ENCODE data around the gene TATDN3. TPM values are rescaled to one million over a fixed set of nuclear protein-coding genes. Genes with fewer than 3 reads are reported as not detected.

TATDN3 gene
- total RNA-seq, 1 donor: 14.1 TPM

DNA sequence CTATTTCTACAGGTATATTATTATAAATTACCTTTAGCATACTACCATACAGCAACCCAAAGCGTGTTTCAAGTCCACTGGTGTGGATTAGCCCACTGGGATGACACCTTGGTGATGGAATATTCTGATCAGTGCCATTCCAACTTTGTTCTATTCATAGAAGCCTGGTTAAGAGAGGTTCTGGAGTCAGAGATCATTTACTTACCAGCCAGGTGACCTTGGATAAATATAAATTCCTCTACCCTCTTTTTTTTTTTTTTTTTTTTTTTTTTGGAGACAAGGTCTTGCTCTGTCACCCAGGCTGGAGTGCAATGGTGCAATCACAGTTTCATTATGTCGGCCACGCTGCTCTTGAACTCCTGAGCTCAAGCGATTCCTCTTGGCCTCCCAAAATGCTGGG lies 55.9 kb downstream of the TATDN3 start, which contains the start of gene SPATA45:
Gene SPATA45 (minus strand): TSS at position 101 of the 400 bp plus-strand sequence. CDS start 11,500 bp downstream, outside the sequence.
- Histone ChIP-seq H3K79me2 (ENCODE audit: insufficient read depth, low read length) (no peaks in the 10 kb centered on the region), H3K4me3 (ENCODE audit: insufficient read depth, low read length) (no peak within 1 kb of the TSS), H3K27me3 (ENCODE audit: insufficient read depth, low read length) (no peaks in the 10 kb centered on the region), H3K4me2 (ENCODE audit: insufficient read depth, low read length) (no peak within 1 kb of the TSS), H3K27ac (ENCODE audit: low read depth, low read length) (no peak within 1 kb of the TSS), H4K20me1 (ENCODE audit: insufficient read depth, low read length) (no peaks in the 10 kb centered on the region), H2AFZ (ENCODE audit: low read length) (no peak within 1 kb of the TSS), H3K36me3 (ENCODE audit: insufficient read depth, low read length) (no peaks in the 10 kb centered on the region), H3K9me3 (ENCODE audit: low read depth, low read length) (no peaks in the 10 kb centered on the region), H3K4me1 (ENCODE audit: insufficient read depth, low read length) (no peaks in the 10 kb centered on the region)
- TF ChIP-seq, protein P1, sequence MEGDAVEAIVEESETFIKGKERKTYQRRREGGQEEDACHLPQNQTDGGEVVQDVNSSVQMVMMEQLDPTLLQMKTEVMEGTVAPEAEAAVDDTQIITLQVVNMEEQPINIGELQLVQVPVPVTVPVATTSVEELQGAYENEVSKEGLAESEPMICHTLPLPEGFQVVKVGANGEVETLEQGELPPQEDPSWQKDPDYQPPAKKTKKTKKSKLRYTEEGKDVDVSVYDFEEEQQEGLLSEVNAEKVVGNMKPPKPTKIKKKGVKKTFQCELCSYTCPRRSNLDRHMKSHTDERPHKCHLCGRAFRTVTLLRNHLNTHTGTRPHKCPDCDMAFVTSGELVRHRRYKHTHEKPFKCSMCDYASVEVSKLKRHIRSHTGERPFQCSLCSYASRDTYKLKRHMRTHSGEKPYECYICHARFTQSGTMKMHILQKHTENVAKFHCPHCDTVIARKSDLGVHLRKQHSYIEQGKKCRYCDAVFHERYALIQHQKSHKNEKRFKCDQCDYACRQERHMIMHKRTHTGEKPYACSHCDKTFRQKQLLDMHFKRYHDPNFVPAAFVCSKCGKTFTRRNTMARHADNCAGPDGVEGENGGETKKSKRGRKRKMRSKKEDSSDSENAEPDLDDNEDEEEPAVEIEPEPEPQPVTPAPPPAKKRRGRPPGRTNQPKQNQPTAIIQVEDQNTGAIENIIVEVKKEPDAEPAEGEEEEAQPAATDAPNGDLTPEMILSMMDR (IDR thresholded peaks at IDR 0.05; ENCODE audit: extremely low read depth, low read depth, low read length): no peak
- no peak for DNase-seq (ENCODE audit: insufficient read length, low spot score, missing footprints)

DNA sequence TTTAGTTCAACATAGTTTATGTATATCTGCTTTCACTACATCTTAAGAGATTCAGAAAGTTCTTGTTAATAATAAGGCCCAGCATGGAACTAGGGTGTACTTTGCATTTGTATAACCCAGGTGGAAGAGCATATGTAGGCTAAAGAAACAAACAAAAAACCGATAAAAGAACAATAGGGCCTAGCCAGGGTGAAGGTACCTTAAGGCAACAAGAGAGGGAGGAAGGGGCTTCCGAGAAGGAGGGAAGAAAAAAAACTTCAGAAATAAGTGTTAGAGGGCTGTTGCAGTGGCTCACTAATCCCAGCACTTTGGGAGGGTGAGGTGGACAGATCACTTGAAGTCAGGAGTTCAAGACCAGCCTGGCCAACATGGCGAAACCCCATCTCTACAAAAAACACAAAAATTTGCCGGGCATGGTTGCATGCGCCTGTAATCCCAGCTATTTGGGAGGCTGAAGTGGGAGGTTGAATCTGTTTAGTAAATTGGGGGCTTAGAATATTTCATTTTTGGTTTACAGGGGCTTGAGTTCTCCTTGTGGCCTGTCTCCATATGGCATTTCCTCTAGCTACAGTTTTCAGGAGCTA lies 60.5 kb downstream of the TATDN3 start:
- Histone ChIP-seq H3K4me2 (ENCODE audit: insufficient read depth, low read length) (no peak overlapping the region), H2AFZ (ENCODE audit: low read length) (no peak overlapping the region), H3K36me3 (ENCODE audit: insufficient read depth, low read length) (no peaks in the 10 kb centered on the region), H3K9me3 (ENCODE audit: low read depth, low read length) (no peaks in the 10 kb centered on the region), H3K27me3 (ENCODE audit: insufficient read depth, low read length) (no peaks in the 10 kb centered on the region), H3K79me2 (ENCODE audit: insufficient read depth, low read length) (no peaks in the 10 kb centered on the region), H3K4me3 (ENCODE audit: insufficient read depth, low read length) (no peak overlapping the region), H3K27ac (ENCODE audit: low read depth, low read length) (no peak overlapping the region), H3K4me1 (ENCODE audit: insufficient read depth, low read length) (peaks cover 3% of the 10 kb centered on the region), H4K20me1 (ENCODE audit: insufficient read depth, low read length) (no peaks in the 10 kb centered on the region)
- TF ChIP-seq, protein P1 (IDR thresholded peaks at IDR 0.05; ENCODE audit: extremely low read depth, low read depth, low read length): no peak
- DNase-seq (ENCODE audit: insufficient read length, low spot score, missing footprints): no peak

DNA sequence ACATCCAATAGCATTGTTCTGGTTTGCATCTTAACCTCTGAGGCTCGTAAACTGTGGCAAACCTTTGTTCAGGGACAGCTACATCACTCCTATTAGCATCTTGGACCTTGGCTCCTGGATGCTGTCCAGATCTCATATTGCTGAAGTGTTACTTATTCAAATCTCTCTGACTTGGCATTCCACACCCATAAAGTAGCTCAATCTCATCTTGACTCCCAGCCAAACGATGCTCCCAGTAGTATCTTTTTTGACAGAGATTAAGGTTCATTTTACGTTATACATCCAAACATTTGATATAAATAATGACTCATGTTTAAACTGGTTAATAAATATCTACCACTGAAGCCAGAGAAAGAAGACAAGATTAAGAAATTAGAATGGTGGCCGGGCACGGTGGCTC lies 62.0 kb downstream of the TATDN3 start:
- TF ChIP-seq, protein P1 (IDR thresholded peaks at IDR 0.05; ENCODE audit: extremely low read depth, low read depth, low read length): no peak
- no peak overlapping the region for H2AFZ ChIP-seq (ENCODE audit: low read length)
- no peaks in the 10 kb centered on the region for H3K27me3 ChIP-seq (ENCODE audit: insufficient read depth, low read length)
- DNase-seq (ENCODE audit: insufficient read length, low spot score, missing footprints): peak; percentile 44
- no peaks in the 10 kb centered on the region for H3K9me3 ChIP-seq (ENCODE audit: low read depth, low read length)
- no peak overlapping the region for H3K4me3 ChIP-seq (ENCODE audit: insufficient read depth, low read length)
- H3K27ac ChIP-seq (ENCODE audit: low read depth, low read length): no peak overlapping the region
- no peak overlapping the region for H3K4me2 ChIP-seq (ENCODE audit: insufficient read depth, low read length)
- H3K4me1 ChIP-seq (ENCODE audit: insufficient read depth, low read length): peaks cover 3% of the 10 kb centered on the region
- H4K20me1 ChIP-seq (ENCODE audit: insufficient read depth, low read length): no peaks in the 10 kb centered on the region
- peaks cover 6% of the 10 kb centered on the region for H3K79me2 ChIP-seq (ENCODE audit: insufficient read depth, low read length)
- H3K36me3 ChIP-seq (ENCODE audit: insufficient read depth, low read length): no peaks in the 10 kb centered on the region

DNA sequence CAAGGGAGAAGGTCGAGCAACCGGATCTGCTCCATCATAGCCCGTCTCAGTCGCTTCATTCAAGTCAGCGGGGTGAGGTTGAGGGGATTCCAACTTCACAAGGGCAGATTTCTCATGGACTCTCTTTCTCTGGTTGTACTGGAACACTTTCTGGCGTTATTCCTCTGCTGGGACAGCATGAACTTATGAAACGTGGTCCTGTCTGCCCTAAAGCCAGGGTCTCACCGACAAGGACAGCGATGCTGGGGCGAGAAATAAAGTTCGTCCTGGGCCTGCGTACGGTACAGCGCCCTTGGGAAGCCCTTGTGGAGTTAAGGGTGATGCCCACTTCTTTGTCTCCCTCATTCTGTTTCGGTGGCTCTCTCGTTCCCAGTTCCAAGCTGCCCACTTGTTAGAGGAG lies 65.1 kb downstream of the TATDN3 start:
- Histone ChIP-seq H4K20me1 (ENCODE audit: insufficient read depth, low read length) (peaks cover 12% of the 10 kb centered on the region), H2AFZ (ENCODE audit: low read length) (no peak overlapping the region), H3K4me2 (ENCODE audit: insufficient read depth, low read length) (peak overlapping the region; percentile 95), H3K4me1 (ENCODE audit: insufficient read depth, low read length) (peaks cover 24% of the 10 kb centered on the region), H3K27ac (ENCODE audit: low read depth, low read length) (no peak overlapping the region), H3K9me3 (ENCODE audit: low read depth, low read length) (no peaks in the 10 kb centered on the region), H3K27me3 (ENCODE audit: insufficient read depth, low read length) (no peaks in the 10 kb centered on the region), H3K79me2 (ENCODE audit: insufficient read depth, low read length) (peaks cover 32% of the 10 kb centered on the region), H3K36me3 (ENCODE audit: insufficient read depth, low read length) (no peaks in the 10 kb centered on the region), H3K4me3 (ENCODE audit: insufficient read depth, low read length) (no peak overlapping the region)
- DNase-seq (ENCODE audit: insufficient read length, low spot score, missing footprints): no peak
- TF ChIP-seq, protein P1 (IDR thresholded peaks at IDR 0.05; ENCODE audit: extremely low read depth, low read depth, low read length): no peak

Data from osteoblast (primary cell).